OCI-LY1 (cell line): ENCODE measurements around the gene PGBD2.

Experiments
- H2AFZ ChIP-seq: fragments of 200-600 bp; sonication (generic), shearing (Covaris generic); 2 replicates; pipeline ENCODE4 v1.6.0; 2014; ENCODE audit warnings: antibody characterized with exemption, mild to moderate bottlenecking, low read length
- H3F3A ChIP-seq: fragments of 200-600 bp; sonication (generic), shearing (Covaris generic); 2 replicates; pipeline ENCODE4 v1.6.0; 2014; ENCODE audit warnings: mild to moderate bottlenecking, antibody characterized with exemption, low read length, moderate library complexity; ENCODE audit not compliant: insufficient read depth
- H3K27ac ChIP-seq: fragments of 200-600 bp; sonication (generic); 2 replicates; pipeline ENCODE4 v1.5.1; 2014; ENCODE audit warnings: low read length, mixed run types, mild to moderate bottlenecking, low read depth; ENCODE audit not compliant: poor library complexity, severe bottlenecking
- H3K27me3 ChIP-seq: fragments of 200-600 bp; sonication (generic); 2 replicates; pipeline ENCODE4 v1.6.0; 2014; ENCODE audit warnings: antibody characterized with exemption, mild to moderate bottlenecking, low read length, moderate library complexity; ENCODE audit not compliant: insufficient read depth
- H3K36me3 ChIP-seq: fragments of 200-600 bp; sonication (generic); 2 replicates; pipeline ENCODE4 v1.6.1; 2014; ENCODE audit warnings: mild to moderate bottlenecking, antibody characterized with exemption, low read length, moderate library complexity, mixed read lengths; ENCODE audit not compliant: insufficient read depth
- H3K4me1 ChIP-seq: fragments of 200-600 bp; sonication (generic); 2 replicates; pipeline ENCODE4 v1.5.1; 2014; ENCODE audit warnings: mild to moderate bottlenecking, low read length, moderate library complexity; ENCODE audit not compliant: insufficient read depth, severe bottlenecking
- H3K4me2 ChIP-seq: fragments of 200-600 bp; sonication (generic), shearing (Covaris generic); 2 replicates; pipeline ENCODE4 v1.6.1; 2014; ENCODE audit warnings: low read length
- H3K4me3 ChIP-seq: fragments of 200-600 bp; sonication (generic); 2 replicates; pipeline ENCODE4 v1.5.1; 2014; ENCODE audit warnings: low read length, low read depth, mild to moderate bottlenecking, mixed read lengths; ENCODE audit not compliant: poor library complexity, severe bottlenecking
- H3K79me2 ChIP-seq: fragments of 200-600 bp; shearing (Covaris generic); 2 replicates; pipeline ENCODE4 v1.6.1; 2016; ENCODE audit warnings: mixed run types, low read length, mixed read lengths; ENCODE audit not compliant: insufficient read depth
- H3K9ac ChIP-seq: fragments of 200-600 bp; sonication (generic), shearing (Covaris generic); 2 replicates; pipeline ENCODE4 v1.6.1; 2014; ENCODE audit warnings: mild to moderate bottlenecking, low read length, mixed read lengths
- H3K9me2 ChIP-seq: fragments of 200-600 bp; sonication (generic), shearing (Covaris generic); 2 replicates; pipeline ENCODE4 v1.6.1; 2014; ENCODE audit warnings: low read depth, mild to moderate bottlenecking, low read length, mixed read lengths
- H3K9me3 ChIP-seq: fragments of 200-600 bp; shearing (Covaris generic); 2 replicates; pipeline ENCODE4 v1.6.1; 2014; ENCODE audit warnings: low read length, mixed read lengths
- H4K20me1 ChIP-seq: fragments of 200-600 bp; sonication (generic), shearing (Covaris generic); 2 replicates; pipeline ENCODE4 v1.6.0; 2016; ENCODE audit warnings: mild to moderate bottlenecking, low read length; ENCODE audit not compliant: insufficient read depth
- CTCF ChIP-seq: fragments of 200-600 bp; sonication (generic), shearing (Covaris generic); IDR thresholded peaks from 2 replicates; pipeline ENCODE4 v1.5.1; 2017; ENCODE audit warnings: mild to moderate bottlenecking, antibody characterized with exemption, low read length, moderate library complexity, mixed read lengths
- EZH2 ChIP-seq: fragments of 200-600 bp; sonication (generic), shearing (Covaris generic); IDR thresholded peaks from 2 replicates; pipeline ENCODE4 v1.8.0; 2017; ENCODE audit warnings: borderline replicate concordance, mixed run types, mild to moderate bottlenecking, antibody characterized with exemption, low read length, moderate library complexity, mixed read lengths

The PGBD2 gene

GRCh38 chr1:248914796-248915381 lies 8.9 kb downstream of the PGBD2 start:
- Histone ChIP-seq H3K9ac (no peak overlapping the region), H3F3A (no peaks in the 10 kb centered on the region), H3K9me2 (no peaks in the 10 kb centered on the region), H3K27ac (no peak overlapping the region), H3K4me2 (no peak overlapping the region), H3K27me3 (no peaks in the 10 kb centered on the region), H3K9me3 (no peaks in the 10 kb centered on the region), H3K4me3 (no peak overlapping the region), H4K20me1 (no peaks in the 10 kb centered on the region), H3K4me1 (no peaks in the 10 kb centered on the region), H3K79me2 (no peaks in the 10 kb centered on the region), H2AFZ (no peak overlapping the region), H3K36me3 (peaks cover 44% of the 10 kb centered on the region; the same call in 1 of the 2 replicates)
- TF ChIP-seq EZH2 (no peak), CTCF (no peak)

- Histone ChIP-seq H2AFZ (no peak overlapping the region), H3K36me3 (peaks cover 44% of the 10 kb centered on the region; the same call in 1 of the 2 replicates), H3K27ac (no peak overlapping the region), H3K9me2 (no peaks in the 10 kb centered on the region), H3K9me3 (no peaks in the 10 kb centered on the region), H3K9ac (no peak overlapping the region), H3K27me3 (no peaks in the 10 kb centered on the region), H3K4me2 (no peak overlapping the region), H4K20me1 (no peaks in the 10 kb centered on the region), H3K4me3 (no peak overlapping the region), H3K4me1 (no peaks in the 10 kb centered on the region), H3K79me2 (no peaks in the 10 kb centered on the region), H3F3A (no peaks in the 10 kb centered on the region)
- no peak for TF ChIP-seq CTCF
- no peak for TF ChIP-seq EZH2
Measured at GRCh38 chr1:248918131-248918530, 12.1 kb downstream of the PGBD2 start.

- H3F3A ChIP-seq, result no peaks in the 10 kb centered on the region
- no peaks in the 10 kb centered on the region for H3K79me2 ChIP-seq
- no peak overlapping the region for H2AFZ ChIP-seq
- no peaks in the 10 kb centered on the region for H3K9me2 ChIP-seq
- TF ChIP-seq CTCF, result no peak
- TF ChIP-seq EZH2, result no peak
- no peak overlapping the region for H3K4me2 ChIP-seq
- no peak overlapping the region for H3K9ac ChIP-seq
- peaks cover 6% of the 10 kb centered on the region; the same call in 1 of the 2 replicates for H3K36me3 ChIP-seq
- H3K9me3 ChIP-seq, result no peaks in the 10 kb centered on the region
- H3K4me1 ChIP-seq, result peaks cover 3% of the 10 kb centered on the region
- no peaks in the 10 kb centered on the region for H4K20me1 ChIP-seq
- H3K4me3 ChIP-seq, result no peak overlapping the region
- no peak overlapping the region for H3K27ac ChIP-seq
- no peaks in the 10 kb centered on the region for H3K27me3 ChIP-seq
Measured at GRCh38 chr1:248923352-248924338, 17.6 kb downstream of the PGBD2 start.
